Tibial nerve (tissue), 4 donors: Measurements from ENCODE around the gene ZNF628. TPM values are rescaled to one million over a fixed set of nuclear protein-coding genes. Genes with fewer than 3 reads are reported as not detected.

Source experiments
- DNase-seq, 2 donors: peaks; one replicate each; pipeline ENCODE4 v3.0.0-alpha.2; 2019; ENCODE audit warnings: low spot score in 2 of 2
- H3K27ac ChIP-seq, 4 donors: fragments of 200-600 bp; sonication (generic) in 3 of 4; one replicate each; pipeline ENCODE4 v1.5.1; 2017 to 2019; ENCODE audit warnings: mild to moderate bottlenecking in 1 of 4
- H3K27me3 ChIP-seq, 2 donors: fragments of 200-600 bp; sonication (generic) in 1 of 2; one replicate each; pipeline versions ENCODE4 v1.5.1 to v1.6.0; 2017 to 2019
- H3K36me3 ChIP-seq, 3 donors: fragments of 200-600 bp; sonication (generic); one replicate each; pipeline ENCODE4 v1.5.1; 2018 to 2019
- H3K4me1 ChIP-seq, 4 donors: fragments of 200-600 bp; sonication (generic) in 3 of 4; one replicate each; pipeline ENCODE4 v1.5.1; 2017 to 2019
- H3K4me3 ChIP-seq, 4 donors: fragments of 200-600 bp; sonication (generic) in 3 of 4; one replicate each; pipeline ENCODE4 v1.5.1; 2017 to 2019; ENCODE audit warnings: mild to moderate bottlenecking in 1 of 4, moderate library complexity in 1 of 4
- H3K9me3 ChIP-seq, 4 donors: fragments of 200-600 bp; sonication (generic) in 3 of 4; one replicate each; pipeline ENCODE4 v1.5.1; 2017 to 2019
- CTCF ChIP-seq, 5 experiments: fragments of 200-600 bp in 3 of 5; fragments of 450-650 bp in 2 of 5; sonication (generic) in 3 of 5; IDR thresholded peaks; one replicate each; pipeline ENCODE4 v1.5.1; 2016 to 2019; ENCODE audit warnings: antibody characterized with exemption in 5 of 5, mild to moderate bottlenecking in 3 of 5, moderate library complexity in 2 of 5
- EP300 ChIP-seq, 2 donors: sonication (generic); formaldehyde crosslinking; IDR thresholded peaks; one replicate each; pipeline ENCODE4 v1.6.1; 2017; ENCODE audit warnings: antibody characterized with exemption in 2 of 2, mild to moderate bottlenecking in 1 of 2
- POLR2A ChIP-seq, 2 donors: fragments of 450-650 bp; IDR thresholded peaks; one replicate each; pipeline ENCODE4 v1.6.1; 2017; ENCODE audit warnings: antibody characterized with exemption in 2 of 2, mild to moderate bottlenecking in 2 of 2, moderate library complexity in 2 of 2
- WGBS, 2 donors: methylation state at CpG; one replicate each; pipeline ENCODE4 v1.1.5; 2018; 5-methylcytosine and 5-hydroxymethylcytosine counted together
- total RNA-seq, 4 donors: library from RNA; depleted of rRNA; stranded (reverse); fragments of >200 nt; gene quantifications; one replicate each; pipeline ENCODE4 v1.1.0, GENCODE V29; 2016

ZNF628 gene
- total RNA-seq, 4 donors from 2014 or later: 3.5 to 16.8 (median 4.0) TPM

GRCh38 chr19:55502197-55502952, 26.0 kb downstream of the ZNF628 start:
- Histone ChIP-seq H3K36me3 (peaks cover 0 to 25% (median 0%) of the 10 kb centered on the region in 3 donors), H3K9me3 (no peaks in the 10 kb centered on the region), H3K4me1 (peaks cover 0 to 11% (median 2%) of the 10 kb centered on the region in 4 donors), H3K4me3 (no peak overlapping the region), H3K27ac (no peak overlapping the region), H3K27me3 (no peaks in the 10 kb centered on the region)
- 94 to 96% methylated on average over 9 of the region's 9 CpGs for WGBS, 2 donors
- DNase-seq: no peak
- TF ChIP-seq CTCF (IDR thresholded peaks at IDR 0.05) (no peak), POLR2A (IDR thresholded peaks at IDR 0.05) (no peak)

- Histone ChIP-seq H3K4me3 (peak overlapping the region in 1 of 4 donors; percentile 48), H3K4me1 (peaks cover 0 to 11% (median 2%) of the 10 kb centered on the region in 4 donors), H3K9me3 (no peaks in the 10 kb centered on the region), H3K36me3 (peaks cover 0 to 25% (median 0%) of the 10 kb centered on the region in 3 donors), H3K27me3 (no peaks in the 10 kb centered on the region), H3K27ac (peak overlapping the region in 1 of 4 donors; percentile 84)
- no peak for DNase-seq
- TF ChIP-seq EP300 (IDR thresholded peaks at IDR 0.05): no peak
- 88 to 91% methylated on average over 17 of the region's 17 CpGs for WGBS, 2 donors
These were observed 26.7 kb downstream of the ZNF628 start for GRCh38 chr19:55503157-55503501.

- Histone ChIP-seq H3K36me3 (peaks cover 0 to 25% (median 0%) of the 10 kb centered on the region in 3 donors), H3K4me3 (peak overlapping the region; percentile 27 to 56 (median 39)), H3K27ac (peak overlapping the region in 3 of 4 donors; percentile 58 to 84 (median 81)), H3K4me1 (peaks cover 0 to 11% (median 2%) of the 10 kb centered on the region in 4 donors), H3K27me3 (no peaks in the 10 kb centered on the region), H3K9me3 (no peaks in the 10 kb centered on the region)
- WGBS, 2 donors: 13 to 15% methylated on average over 62 to 64 of the region's 64 CpGs
- peak; percentile 98 to 99 (median 99) for TF ChIP-seq CTCF (IDR thresholded peaks at IDR 0.05)
- no peak for TF ChIP-seq POLR2A (IDR thresholded peaks at IDR 0.05)
- peak; percentile 57 to 59 for TF ChIP-seq EP300 (IDR thresholded peaks at IDR 0.05)
- DNase-seq: peak; percentile 89
These were observed 27.3 kb downstream of the ZNF628 start for GRCh38 chr19:55503502-55504251.

- Histone ChIP-seq H3K36me3 (peaks cover 0 to 25% (median 0%) of the 10 kb centered on the region in 3 donors), H3K27me3 (no peaks in the 10 kb centered on the region), H3K4me1 (peaks cover 0 to 11% (median 2%) of the 10 kb centered on the region in 4 donors), H3K4me3 (peak overlapping the region in 3 of 4 donors; percentile 30 to 56 (median 48)), H3K9me3 (no peaks in the 10 kb centered on the region), H3K27ac (peak overlapping the region in 1 of 4 donors; percentile 81)
- 31 to 35% methylated on average over 13 of the region's 13 CpGs for WGBS, 2 donors
- no peak for TF ChIP-seq POLR2A (IDR thresholded peaks at IDR 0.05)
- TF ChIP-seq CTCF (IDR thresholded peaks at IDR 0.05): no peak
- no peak for TF ChIP-seq EP300 (IDR thresholded peaks at IDR 0.05)
- no peak for DNase-seq
These were observed 27.8 kb downstream of the ZNF628 start for GRCh38 chr19:55504252-55504603.

GRCh38 chr19:55504981-55505380, 28.6 kb downstream of the ZNF628 start:
- WGBS, 2 donors: 87 to 89% methylated on average over 11 of the region's 11 CpGs
- Histone ChIP-seq H3K4me1 (peaks cover 0 to 11% (median 2%) of the 10 kb centered on the region in 4 donors), H3K4me3 (no peak overlapping the region), H3K27ac (no peak overlapping the region), H3K9me3 (no peaks in the 10 kb centered on the region), H3K27me3 (no peaks in the 10 kb centered on the region), H3K36me3 (peaks cover 0 to 20% (median 0%) of the 10 kb centered on the region in 3 donors)
- no peak for TF ChIP-seq EP300 (IDR thresholded peaks at IDR 0.05)
- no peak for TF ChIP-seq POLR2A (IDR thresholded peaks at IDR 0.05)
- no peak for TF ChIP-seq CTCF (IDR thresholded peaks at IDR 0.05)
- DNase-seq: no peak
